GM19043 (cell line): ENCODE data around the gene GTF2H2C_2.
"Not testable (repeated sequence)": the region's sequence is repeated elsewhere in the genome, so short reads cannot be mapped to it uniquely, and the experiment has no call there.

ENCODE experiments used
- ATAC-seq: cut with Tn5 transposase; IDR thresholded peaks from one replicate; pipeline ENCODE4 v1.9.1; 2021; ENCODE audit warnings: low read depth; ENCODE audit not compliant: unreplicated experiment

Gene GTF2H2C_2

GRCh38 chr5:70415117-70415516 lies at the start of gene GTF2H2C_2:
Gene GTF2H2C_2, plus strand, starts transcription at chr5:70415368.
- peak; percentile 98 for ATAC-seq

GRCh38 chr5:70400984-70401686 lies 14.0 kb upstream of the GTF2H2C_2 start:
- ATAC-seq = not testable (repeated sequence)

- not testable (repeated sequence) for ATAC-seq
Observed at GRCh38 chr5:70421322-70421721, 6.2 kb downstream of the GTF2H2C_2 start.

GRCh38 chr5:70423215-70423614 lies 8.0 kb downstream of the GTF2H2C_2 start:
- ATAC-seq = not testable (repeated sequence)

GRCh38 chr5:70438518-70438917 lies 23.4 kb downstream of the GTF2H2C_2 start:
- not testable (repeated sequence) for ATAC-seq

GRCh38 chr5:70449565-70449964 lies 34.4 kb downstream of the GTF2H2C_2 start:
- not testable (repeated sequence) for ATAC-seq

GRCh38 chr5:70451249-70451984 lies 36.2 kb downstream of the GTF2H2C_2 start:
- not testable (repeated sequence) for ATAC-seq

GRCh38 chr5:70457093-70457492 lies 41.9 kb downstream of the GTF2H2C_2 start:
- peak; percentile 94 for ATAC-seq

GRCh38 chr5:70459188-70459587 lies 44.0 kb downstream of the GTF2H2C_2 start:
- ATAC-seq = not testable (repeated sequence)

- not testable (repeated sequence) for ATAC-seq
Observed at GRCh38 chr5:70461984-70462383, 46.8 kb downstream of the GTF2H2C_2 start.

GRCh38 chr5:70464019-70464637 lies 49.0 kb downstream of the GTF2H2C_2 start:
- not testable (repeated sequence) for ATAC-seq

- not testable (repeated sequence) for ATAC-seq
Observed at GRCh38 chr5:70469926-70470509, 54.9 kb downstream of the GTF2H2C_2 start.
